GM12872 (cell line): Measurements from ENCODE around the gene ACTR1B.

Source experiments
- CTCF ChIP-seq: IDR thresholded peaks from 3 replicates; pipeline ENCODE4 v1.5.1; 2011; ENCODE audit warnings: low read depth, mild to moderate bottlenecking, low read length, moderate library complexity; ENCODE audit not compliant: insufficient read depth

ACTR1B gene

GRCh38 chr2:97698530-97698929 is 34.7 kb upstream of the ACTR1B start:
- no peak for TF ChIP-seq CTCF

GRCh38 chr2:97697252-97698235 is 33.7 kb upstream of the ACTR1B start:
- peak; percentile 82 for TF ChIP-seq CTCF

- TF ChIP-seq CTCF, result no peak
These were observed 31.9 kb upstream of the ACTR1B start for GRCh38 chr2:97695744-97696143.

GRCh38 chr2:97693476-97693875 is 29.6 kb upstream of the ACTR1B start:
- no peak for TF ChIP-seq CTCF

- TF ChIP-seq CTCF, result no peak
These were observed 27.3 kb upstream of the ACTR1B start for GRCh38 chr2:97691166-97691565.

GRCh38 chr2:97688062-97688827 is 24.4 kb upstream of the ACTR1B start:
- TF ChIP-seq CTCF, result no peak

GRCh38 chr2:97678298-97678697 is 14.5 kb upstream of the ACTR1B start:
- no peak for TF ChIP-seq CTCF
